Measurements from ENCODE around the gene CFAP299.

DNA sequence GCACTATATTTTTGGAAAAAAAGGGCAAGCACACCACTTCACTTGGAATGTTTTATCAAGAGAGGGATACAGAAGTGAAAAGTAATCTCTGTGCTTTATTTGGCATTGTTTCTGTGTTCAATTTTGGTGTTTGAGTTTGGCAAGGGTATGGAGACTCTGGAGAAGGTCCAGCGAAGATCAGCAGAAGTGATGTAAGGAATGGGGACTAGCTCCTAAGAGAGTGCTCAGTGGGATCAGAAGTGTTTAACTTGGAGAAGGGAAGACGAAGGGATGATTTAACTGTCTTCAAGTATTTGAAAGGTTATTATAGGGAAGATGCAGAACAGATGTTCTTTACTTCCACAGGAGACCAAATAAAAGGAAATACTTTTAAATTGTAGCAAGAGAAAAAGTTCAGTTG is 74.3 kb downstream of the CFAP299 start:
- TF ChIP-seq YY1 (IDR thresholded peaks at IDR 0.05; ENCODE audit: insufficient read depth, insufficient read length) (no peak), ZNF274 (IDR thresholded peaks at IDR 0.05; ENCODE audit: low read depth, low read length) (no peak), SUZ12 (IDR thresholded peaks at IDR 0.05; ENCODE audit: extremely low read depth, insufficient read depth, insufficient read length) (no peak)
